ENCODE data around the gene NFIA. TPM values are rescaled to one million over a fixed set of nuclear protein-coding genes. Genes with fewer than 3 reads are reported as not detected.

The NFIA gene
- total and polyA plus RNA-seq, 9 of the 15 experiments (the other 6 are each of a cell fraction or from before 2014, with no cell fraction given), result 5.3 to 24.9 (median 9.8) TPM

DNA sequence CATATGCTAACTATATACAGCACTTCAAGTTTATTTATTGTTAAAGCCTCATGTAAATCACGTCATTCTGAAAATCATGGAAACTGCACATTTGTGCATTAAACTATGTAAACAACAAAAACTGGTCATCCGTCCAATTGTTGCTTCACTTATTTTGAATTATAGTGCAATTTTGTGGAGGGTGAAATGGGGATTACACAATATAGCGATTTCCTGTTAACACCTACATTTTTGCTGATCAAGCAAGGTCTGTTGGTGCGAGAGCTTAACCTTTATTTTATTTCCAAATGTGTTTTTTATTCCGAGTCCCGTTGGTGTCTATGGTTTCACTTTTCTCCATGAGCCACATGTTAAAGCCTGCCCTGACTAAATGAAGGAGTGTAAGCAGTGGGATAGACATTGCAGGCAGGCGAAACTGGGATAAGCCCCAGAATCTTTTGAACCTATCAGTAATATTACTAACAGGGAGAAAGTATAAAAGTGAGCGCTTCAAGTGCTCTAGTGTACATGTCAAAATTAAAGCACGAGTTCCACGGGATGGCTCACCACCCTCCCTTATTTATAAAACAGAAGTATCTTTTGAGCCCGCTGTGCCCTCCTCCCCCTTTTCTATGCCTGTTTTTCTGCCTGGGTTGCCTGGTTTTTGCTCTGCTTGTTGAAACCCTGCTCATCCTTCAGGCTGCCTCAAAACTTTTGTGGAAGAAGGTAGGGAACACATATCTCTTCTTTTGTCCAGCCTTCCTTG is 120.7 kb downstream of the NFIA start (continued):
- TF ChIP-seq MAFK (IDR thresholded peaks at IDR 0.05; ENCODE audit: low read length), result peak; percentile 43; the same call in 1 of the 2 replicates
- TF ChIP-seq KDM5B (IDR thresholded peaks at IDR 0.05; ENCODE audit: insufficient replicate concordance, low read depth, low read length), result no peak
- no peak for TF ChIP-seq GTF2F1 (IDR thresholded peaks at IDR 0.05; ENCODE audit: low read depth, low read length)
- no peak for TF ChIP-seq HSF4 (CRISPR knock-in tag; IDR thresholded peaks at IDR 0.05; ENCODE audit: borderline replicate concordance)
- TF ChIP-seq, protein P1, sequence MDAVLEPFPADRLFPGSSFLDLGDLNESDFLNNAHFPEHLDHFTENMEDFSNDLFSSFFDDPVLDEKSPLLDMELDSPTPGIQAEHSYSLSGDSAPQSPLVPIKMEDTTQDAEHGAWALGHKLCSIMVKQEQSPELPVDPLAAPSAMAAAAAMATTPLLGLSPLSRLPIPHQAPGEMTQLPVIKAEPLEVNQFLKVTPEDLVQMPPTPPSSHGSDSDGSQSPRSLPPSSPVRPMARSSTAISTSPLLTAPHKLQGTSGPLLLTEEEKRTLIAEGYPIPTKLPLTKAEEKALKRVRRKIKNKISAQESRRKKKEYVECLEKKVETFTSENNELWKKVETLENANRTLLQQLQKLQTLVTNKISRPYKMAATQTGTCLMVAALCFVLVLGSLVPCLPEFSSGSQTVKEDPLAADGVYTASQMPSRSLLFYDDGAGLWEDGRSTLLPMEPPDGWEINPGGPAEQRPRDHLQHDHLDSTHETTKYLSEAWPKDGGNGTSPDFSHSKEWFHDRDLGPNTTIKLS (IDR thresholded peaks at IDR 0.05; ENCODE audit: borderline replicate concordance, low read depth), result no peak
- no peak for TF ChIP-seq SETDB1 (IDR thresholded peaks at IDR 0.05; ENCODE audit: low read length)
- no peak for TF ChIP-seq MBD2 (IDR thresholded peaks at IDR 0.05; ENCODE audit: borderline replicate concordance, low read depth)
- TF ChIP-seq ZNF77 (CRISPR knock-in tag; IDR thresholded peaks at IDR 0.05), result no peak
- TF ChIP-seq MEIS2 (IDR thresholded peaks at IDR 0.05; ENCODE audit: partially characterized antibody), result peak; percentile 9
- TF ChIP-seq, protein P2, sequence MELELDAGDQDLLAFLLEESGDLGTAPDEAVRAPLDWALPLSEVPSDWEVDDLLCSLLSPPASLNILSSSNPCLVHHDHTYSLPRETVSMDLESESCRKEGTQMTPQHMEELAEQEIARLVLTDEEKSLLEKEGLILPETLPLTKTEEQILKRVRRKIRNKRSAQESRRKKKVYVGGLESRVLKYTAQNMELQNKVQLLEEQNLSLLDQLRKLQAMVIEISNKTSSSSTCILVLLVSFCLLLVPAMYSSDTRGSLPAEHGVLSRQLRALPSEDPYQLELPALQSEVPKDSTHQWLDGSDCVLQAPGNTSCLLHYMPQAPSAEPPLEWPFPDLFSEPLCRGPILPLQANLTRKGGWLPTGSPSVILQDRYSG (tag; conservative IDR thresholded peaks at IDR 0.05; ENCODE audit: low read depth), result no peak
- TF ChIP-seq, protein P3, sequence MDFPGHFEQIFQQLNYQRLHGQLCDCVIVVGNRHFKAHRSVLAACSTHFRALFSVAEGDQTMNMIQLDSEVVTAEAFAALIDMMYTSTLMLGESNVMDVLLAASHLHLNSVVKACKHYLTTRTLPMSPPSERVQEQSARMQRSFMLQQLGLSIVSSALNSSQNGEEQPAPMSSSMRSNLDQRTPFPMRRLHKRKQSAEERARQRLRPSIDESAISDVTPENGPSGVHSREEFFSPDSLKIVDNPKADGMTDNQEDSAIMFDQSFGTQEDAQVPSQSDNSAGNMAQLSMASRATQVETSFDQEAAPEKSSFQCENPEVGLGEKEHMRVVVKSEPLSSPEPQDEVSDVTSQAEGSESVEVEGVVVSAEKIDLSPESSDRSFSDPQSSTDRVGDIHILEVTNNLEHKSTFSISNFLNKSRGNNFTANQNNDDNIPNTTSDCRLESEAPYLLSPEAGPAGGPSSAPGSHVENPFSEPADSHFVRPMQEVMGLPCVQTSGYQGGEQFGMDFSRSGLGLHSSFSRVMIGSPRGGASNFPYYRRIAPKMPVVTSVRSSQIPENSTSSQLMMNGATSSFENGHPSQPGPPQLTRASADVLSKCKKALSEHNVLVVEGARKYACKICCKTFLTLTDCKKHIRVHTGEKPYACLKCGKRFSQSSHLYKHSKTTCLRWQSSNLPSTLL (IDR thresholded peaks at IDR 0.05), result no peak
- TF ChIP-seq, protein P4, sequence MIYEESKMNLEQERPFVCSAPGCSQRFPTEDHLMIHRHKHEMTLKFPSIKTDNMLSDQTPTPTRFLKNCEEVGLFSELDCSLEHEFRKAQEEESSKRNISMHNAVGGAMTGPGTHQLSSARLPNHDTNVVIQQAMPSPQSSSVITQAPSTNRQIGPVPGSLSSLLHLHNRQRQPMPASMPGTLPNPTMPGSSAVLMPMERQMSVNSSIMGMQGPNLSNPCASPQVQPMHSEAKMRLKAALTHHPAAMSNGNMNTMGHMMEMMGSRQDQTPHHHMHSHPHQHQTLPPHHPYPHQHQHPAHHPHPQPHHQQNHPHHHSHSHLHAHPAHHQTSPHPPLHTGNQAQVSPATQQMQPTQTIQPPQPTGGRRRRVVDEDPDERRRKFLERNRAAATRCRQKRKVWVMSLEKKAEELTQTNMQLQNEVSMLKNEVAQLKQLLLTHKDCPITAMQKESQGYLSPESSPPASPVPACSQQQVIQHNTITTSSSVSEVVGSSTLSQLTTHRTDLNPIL (CRISPR knock-in tag; IDR thresholded peaks at IDR 0.05), result no peak
- TF ChIP-seq, protein P5, sequence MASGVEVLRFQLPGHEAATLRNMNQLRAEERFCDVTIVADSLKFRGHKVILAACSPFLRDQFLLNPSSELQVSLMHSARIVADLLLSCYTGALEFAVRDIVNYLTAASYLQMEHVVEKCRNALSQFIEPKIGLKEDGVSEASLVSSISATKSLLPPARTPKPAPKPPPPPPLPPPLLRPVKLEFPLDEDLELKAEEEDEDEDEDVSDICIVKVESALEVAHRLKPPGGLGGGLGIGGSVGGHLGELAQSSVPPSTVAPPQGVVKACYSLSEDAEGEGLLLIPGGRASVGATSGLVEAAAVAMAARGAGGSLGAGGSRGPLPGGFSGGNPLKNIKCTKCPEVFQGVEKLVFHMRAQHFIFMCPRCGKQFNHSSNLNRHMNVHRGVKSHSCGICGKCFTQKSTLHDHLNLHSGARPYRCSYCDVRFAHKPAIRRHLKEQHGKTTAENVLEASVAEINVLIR (CRISPR knock-in tag; IDR thresholded peaks at IDR 0.05), result no peak
- TF ChIP-seq NR3C1 (CRISPR knock-in tag; IDR thresholded peaks at IDR 0.05), result no peak
- TF ChIP-seq MAFF (IDR thresholded peaks at IDR 0.05; ENCODE audit: low read length), result peak; percentile 63; the same call in 1 of the 2 replicates
